ENCODE results near the gene SLC17A5.
"Not testable (repeated sequence)": the region's sequence is repeated elsewhere in the genome, so short reads cannot be mapped to it uniquely, and the experiment has no call there.

SLC17A5 gene

DNA sequence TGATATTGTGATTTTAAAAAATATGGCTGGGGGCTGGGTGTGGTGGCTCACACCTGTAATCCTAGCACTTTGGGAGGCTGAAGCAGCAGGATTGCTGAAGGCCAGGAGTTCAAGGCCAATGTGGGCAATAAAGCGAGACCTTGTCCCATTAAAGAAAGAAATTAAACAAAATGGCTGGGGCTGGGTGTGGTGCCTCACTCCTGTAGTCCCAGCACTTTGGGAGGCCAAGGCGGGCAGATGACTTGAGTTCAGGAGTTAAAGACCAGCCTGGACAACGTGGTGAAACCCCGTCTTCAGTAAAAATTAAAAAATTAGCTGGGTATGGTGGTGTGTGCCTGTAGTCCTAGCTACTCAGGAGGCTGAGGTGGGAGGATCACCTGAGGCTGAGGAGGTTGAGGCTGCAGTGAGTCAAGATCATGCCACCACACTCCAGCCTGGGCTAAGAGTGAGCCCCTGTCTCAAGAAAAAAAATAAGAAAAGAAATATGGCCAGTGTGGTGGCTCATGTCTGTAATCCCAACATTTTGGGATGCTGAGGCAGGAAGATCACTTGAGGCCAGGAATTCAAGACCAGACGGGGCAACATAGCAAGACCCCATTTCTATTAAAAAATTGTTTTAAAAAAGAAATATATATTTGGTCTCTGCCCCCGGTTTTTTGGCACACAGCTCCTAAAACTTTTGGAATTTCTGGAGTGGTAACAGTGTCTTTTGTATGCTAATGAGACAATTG lies 39.8 kb downstream of the SLC17A5 start:
- no peak for DNase-seq (ENCODE audit: low read depth in 3 of 3)

- DNase-seq (ENCODE audit: low read depth in 3 of 3) = no peak
Observed at GRCh38 chr6:73612611-73613010, 41.2 kb downstream of the SLC17A5 start.

DNA sequence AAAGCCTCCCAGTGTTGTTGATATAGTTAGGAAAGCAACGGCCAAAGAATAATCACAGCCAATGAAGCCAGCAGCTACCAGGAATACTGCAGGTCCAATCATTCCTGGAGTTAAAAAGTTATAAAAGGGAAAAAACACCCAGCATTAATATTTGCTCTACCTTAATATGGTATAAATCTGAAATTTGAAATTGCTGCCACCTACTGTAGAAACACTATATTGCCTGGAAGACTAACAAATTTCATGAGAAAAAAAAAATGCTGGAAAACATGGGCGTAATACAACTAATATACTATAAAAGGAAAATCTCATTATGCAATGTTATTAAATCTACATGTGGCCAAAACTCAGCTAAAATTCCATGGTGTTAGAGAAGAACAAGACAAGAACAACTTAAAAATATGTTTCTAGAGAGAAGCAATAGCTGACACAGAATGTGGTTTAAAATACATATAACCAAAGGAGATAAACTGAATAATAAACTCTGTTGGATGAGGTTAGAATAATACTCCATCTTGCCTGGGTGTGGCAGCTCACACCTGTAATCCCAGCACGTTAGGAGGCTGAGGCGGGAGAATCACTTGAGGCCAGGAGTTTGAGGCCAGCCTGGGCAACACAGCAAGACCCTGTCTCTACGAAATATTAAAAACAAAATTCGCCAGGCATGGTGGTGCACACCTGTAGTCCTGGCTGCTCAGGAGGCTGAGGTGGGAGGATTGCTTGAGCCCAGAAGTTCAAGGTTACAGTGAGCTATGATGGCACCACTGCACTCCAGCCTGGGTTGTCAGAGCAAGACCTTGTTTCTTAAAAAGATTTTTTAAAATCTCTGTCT lies 43.1 kb downstream of the SLC17A5 start:
- no peak for DNase-seq (ENCODE audit: low read depth in 3 of 3)

- DNase-seq (ENCODE audit: low read depth in 3 of 3) = no peak
Observed at GRCh38 chr6:73608761-73609160, 45.0 kb downstream of the SLC17A5 start.

GRCh38 chr6:73606428-73606827 lies 47.4 kb downstream of the SLC17A5 start:
- DNase-seq (ENCODE audit: low read depth in 3 of 3) = no peak

DNA sequence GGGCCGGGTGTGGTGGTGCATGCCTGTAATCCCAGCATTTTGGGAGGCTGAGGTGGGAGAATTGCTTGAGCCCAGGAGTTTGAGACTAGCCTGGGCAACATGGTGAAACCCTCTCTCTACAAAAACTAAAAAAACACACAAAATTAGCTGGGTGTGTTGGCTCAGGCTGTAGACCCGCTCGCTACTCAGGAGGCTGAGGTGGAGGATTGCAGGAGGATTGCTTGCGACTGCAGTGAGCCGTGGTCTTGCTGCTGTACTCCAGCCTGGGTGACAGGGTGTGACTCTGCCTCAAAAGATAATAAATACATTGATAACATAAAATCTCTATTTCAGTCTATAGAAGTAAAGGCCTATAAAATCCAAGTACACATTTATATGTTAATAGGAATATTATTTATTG lies 49.3 kb downstream of the SLC17A5 start:
- no peak for DNase-seq (ENCODE audit: low read depth in 3 of 3)

GRCh38 chr6:73604020-73604419 lies 49.8 kb downstream of the SLC17A5 start:
- DNase-seq (ENCODE audit: low read depth in 3 of 3) = no peak

DNA sequence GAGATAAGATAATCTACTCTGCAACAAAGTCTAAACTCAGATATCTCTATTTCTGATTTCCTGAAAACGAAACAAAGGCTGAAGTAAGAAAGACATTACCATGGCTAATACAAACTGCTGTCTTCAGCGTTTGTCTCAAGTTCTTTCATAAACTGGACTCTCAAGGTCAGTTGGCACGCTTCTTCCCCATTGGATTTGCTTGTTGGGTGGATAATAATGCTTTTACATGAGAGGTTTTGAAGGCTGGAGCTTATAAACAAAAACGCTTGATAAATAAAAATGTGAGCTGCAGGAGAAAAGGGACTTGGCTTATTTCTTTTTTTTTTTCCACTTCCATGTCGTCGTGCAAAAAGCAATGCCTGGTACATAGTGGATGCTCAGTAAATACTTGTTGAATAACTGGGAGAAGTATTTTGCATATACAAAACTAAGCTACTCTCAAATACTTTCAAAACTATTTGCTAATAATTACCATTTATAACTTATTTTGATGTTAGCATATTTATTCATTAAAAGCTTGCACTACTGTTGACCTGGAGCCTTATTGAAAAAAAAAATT lies 67.3 kb downstream of the SLC17A5 start:
- no peak for DNase-seq (ENCODE audit: low read depth in 3 of 3)

- peak in 1 of 3 experiments; percentile 21 for DNase-seq (ENCODE audit: low read depth in 3 of 3)
Observed at GRCh38 chr6:73585566-73586415, 68.0 kb downstream of the SLC17A5 start.

- DNase-seq (ENCODE audit: low read depth in 3 of 3) = no peak
Observed at GRCh38 chr6:73581293-73581692, 72.5 kb downstream of the SLC17A5 start.

- peak; percentile 53 to 78 (median 69) for DNase-seq (ENCODE audit: low read depth in 3 of 3)
Observed at GRCh38 chr6:73580247-73581149, 73.3 kb downstream of the SLC17A5 start.

- DNase-seq (ENCODE audit: low read depth in 3 of 3) = no peak
Observed at GRCh38 chr6:73579851-73580246, 73.9 kb downstream of the SLC17A5 start.

- DNase-seq (ENCODE audit: low read depth in 3 of 3) = no peak
Observed at GRCh38 chr6:73579389-73579788, 74.4 kb downstream of the SLC17A5 start.

DNA sequence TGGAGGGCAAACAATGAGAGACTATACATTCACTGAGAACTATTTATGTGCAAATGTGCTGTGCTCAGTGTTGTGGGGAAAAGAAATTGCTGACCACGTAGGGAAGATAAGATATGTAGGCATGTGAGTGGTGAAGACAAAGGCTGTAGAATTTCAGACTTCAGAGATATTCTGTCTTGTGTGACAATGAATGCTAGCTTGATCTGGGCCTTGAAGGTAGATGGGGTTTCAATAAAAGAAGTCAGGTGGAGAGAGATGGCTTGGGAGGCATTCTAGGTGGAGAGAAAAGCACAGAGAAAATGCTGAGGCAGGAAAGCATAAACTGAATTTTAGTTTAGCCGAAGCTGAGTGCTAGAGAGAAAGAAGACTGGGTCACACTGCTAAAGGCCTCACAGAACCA lies 76.1 kb downstream of the SLC17A5 start:
- DNase-seq (ENCODE audit: low read depth in 3 of 3) = no peak

- not testable (repeated sequence) for DNase-seq (ENCODE audit: low read depth in 3 of 3)
Observed at GRCh38 chr6:73572531-73572930, 81.3 kb downstream of the SLC17A5 start.

GRCh38 chr6:73571218-73572181 lies 82.3 kb downstream of the SLC17A5 start:
- not testable (repeated sequence) for DNase-seq (ENCODE audit: low read depth in 3 of 3)

DNA sequence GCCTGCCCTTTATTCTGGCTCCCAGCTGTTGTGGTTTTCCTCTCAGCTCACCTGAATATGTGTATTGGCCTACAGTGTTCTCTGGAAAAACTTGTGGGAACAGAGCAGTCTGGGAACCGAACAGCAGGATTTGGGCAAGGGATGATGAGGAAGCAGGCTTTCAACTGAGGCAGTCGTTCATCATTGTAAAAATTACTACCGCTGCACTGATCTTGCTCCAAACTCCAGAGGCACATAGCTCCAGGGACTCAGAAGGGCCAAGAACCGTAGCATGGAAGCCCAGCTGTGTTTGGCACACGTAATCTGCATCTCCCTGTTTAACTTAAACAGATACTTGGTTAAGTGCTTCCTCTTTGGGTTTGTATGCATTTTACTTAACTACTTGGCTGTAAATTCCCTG lies 84.7 kb downstream of the SLC17A5 start:
- no peak for DNase-seq (ENCODE audit: low read depth in 3 of 3)

DNA sequence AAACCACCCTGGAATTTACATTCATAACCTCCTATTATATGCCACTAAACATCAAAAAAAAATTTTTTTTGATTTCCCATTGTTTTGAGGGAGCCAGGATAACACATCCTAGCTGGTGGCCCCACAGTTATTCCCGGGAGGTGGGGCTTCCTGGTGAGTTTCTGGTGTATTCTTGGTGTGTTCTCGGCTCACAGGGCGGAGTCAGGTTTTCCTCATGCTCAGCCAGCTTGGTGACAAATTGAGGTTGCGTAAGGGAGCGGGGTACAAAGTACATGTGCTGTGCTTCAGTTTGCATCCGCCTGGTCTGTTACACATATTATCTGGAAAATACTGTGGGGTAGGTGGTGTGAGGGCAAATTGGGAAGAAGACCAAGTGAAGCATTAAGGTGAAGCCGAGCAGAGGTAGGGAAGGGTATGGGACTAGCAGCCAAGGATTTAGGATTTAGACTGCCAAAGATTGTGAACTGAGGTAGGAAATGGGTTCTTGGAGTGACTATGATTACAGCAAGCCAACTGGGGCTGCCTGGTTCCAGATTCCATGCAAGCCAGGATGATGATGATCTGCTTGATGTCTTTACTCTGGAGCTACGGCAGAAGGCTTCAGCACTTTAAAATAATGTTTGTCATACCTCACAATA lies 86.7 kb downstream of the SLC17A5 start:
- DNase-seq (ENCODE audit: low read depth in 3 of 3) = no peak

DNA sequence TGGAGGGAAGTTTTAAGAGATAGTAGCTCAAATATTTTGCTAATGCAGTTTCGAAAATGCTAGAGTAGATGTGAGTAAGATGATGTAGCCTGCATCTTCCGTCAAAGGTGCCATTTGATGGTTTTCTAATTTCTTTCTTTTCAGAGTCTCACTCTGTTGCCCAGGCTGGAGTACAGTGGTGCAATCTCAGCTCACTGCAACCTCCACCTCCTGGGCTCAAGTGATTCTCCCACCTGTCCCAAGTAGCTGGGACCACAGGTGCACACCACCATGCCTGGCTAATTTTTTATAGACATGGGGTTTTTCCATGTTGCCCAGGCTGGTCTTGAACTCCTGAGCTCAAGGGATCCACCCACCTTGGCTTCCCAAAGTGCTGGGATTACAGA lies 87.3 kb downstream of the SLC17A5 start:
- DNase-seq (ENCODE audit: low read depth in 3 of 3) = not testable (repeated sequence)
